NCI-H2196 (cell line): ENCODE measurements around the gene FAM131A.
A peak's percentile ranks its signal among the peaks of the same experiment; 100 is the strongest.

Experiments used
- DNase-seq: peaks from one replicate; lab custom pipeline; 2025; ENCODE audit not compliant: unreplicated experiment; lab: John Stamatoyannopoulos, UW

Gene FAM131A

DNA sequence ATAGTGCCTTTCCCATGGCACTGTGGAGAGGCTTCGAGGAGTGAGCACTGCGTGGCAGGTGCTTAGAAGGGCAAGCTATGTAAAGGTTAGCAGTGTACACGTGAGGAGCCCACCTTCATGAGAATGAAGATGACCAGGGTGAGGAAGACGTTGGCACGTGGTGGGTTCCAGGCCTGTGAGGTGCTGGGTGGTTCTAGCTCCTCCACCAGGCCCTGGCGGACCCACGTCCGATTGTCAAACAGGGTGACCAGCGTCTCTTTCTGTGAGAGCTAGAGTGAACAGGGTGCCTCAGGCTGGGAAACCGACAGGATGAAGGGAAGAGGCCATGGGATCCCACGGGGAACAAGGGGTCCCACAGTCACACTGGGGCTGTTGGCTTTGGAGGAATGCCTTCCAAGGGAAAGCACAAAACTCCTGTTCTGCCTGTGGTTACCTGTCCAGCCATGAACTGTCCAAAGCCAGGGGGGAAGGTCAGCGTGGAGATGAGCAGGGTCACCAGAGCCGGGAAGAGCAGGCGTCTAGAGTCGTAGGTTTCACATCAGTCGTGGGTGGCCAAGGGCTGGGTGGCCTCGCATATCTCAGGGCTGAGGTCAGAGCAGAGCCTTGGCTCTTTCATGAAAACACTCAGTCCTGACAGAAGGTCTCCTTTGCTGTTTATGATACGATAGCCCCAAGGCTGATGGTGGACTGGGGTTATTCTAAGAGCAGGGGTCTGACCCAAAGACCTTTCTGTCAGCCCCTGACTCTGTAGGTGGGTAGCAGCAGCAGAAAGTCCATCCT is 18.1 kb downstream of the FAM131A start:
- DNase-seq = no peak

DNA sequence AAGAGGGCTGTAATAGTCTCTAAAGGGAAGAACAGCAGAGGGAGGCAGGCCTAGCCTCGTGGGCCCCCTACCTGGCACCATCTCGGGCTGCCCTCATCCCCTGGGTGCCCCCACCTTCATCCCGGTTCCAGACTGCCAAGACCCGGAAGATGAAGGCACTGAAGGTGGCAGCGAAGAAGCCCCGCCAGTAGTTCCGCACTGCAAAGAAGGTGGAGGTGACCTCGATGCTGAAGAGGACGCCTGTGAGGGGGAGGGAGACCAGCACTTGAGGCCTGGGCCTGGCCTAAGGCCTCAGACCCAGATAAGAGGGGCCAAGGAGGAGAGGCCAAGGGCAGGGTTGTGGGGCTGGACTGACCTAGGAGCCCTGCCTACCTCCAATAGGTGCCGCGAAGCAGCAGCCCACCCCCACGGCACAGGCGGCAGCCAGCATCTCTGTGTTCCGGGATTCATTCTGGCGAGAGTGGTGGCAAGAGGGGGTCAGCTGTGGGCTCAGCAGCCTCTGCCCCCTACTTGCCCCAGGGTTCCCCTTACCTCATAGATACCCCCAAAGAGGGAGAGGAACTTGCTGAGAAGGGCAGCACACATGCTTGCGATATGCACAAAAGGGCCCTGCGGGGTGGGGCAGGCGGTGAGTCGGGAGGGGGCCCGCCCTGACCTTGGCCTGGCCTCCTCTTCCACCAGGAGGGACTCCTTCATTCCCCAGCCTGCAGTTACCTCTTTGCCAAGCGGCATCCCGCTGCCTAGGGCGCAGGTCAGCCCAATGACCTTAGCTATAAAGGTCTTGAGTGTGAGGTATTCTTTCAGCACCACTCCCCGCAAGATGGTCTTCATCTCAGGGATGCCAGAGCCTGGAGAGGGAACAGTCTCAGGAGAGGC is 20.1 kb downstream of the FAM131A start:
- DNase-seq = no peak

DNA sequence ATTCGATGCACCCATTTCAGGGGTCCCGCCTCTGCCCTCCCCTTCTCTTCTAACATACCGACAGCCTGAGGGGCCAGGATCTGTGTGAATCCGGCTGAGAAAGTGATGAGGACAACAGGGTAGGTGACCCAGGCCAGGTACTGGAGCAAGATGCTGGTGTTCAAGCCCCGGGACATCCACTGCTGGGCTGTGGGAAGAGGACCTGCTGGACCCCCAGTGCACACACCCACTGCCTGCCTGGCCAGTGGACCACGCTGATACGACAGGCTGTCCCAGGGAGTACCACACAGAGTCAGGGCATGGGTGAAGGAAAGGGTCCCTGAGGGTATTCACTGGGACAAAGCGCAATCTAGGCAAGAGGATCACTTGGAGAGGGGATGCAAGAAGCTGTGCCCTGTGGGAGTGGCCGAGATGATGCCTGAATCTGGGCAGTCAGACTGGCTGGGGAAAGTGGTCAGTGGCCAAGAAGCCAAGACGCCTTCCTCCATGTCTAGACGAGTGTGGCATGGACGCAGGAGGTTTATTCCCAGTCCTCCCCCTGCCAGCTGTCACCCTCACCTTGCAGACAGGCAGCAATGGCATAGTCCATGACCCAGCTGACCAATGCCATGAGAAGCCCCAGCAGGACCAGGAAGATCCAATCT is 20.8 kb downstream of the FAM131A start:
- DNase-seq = no peak

DNA sequence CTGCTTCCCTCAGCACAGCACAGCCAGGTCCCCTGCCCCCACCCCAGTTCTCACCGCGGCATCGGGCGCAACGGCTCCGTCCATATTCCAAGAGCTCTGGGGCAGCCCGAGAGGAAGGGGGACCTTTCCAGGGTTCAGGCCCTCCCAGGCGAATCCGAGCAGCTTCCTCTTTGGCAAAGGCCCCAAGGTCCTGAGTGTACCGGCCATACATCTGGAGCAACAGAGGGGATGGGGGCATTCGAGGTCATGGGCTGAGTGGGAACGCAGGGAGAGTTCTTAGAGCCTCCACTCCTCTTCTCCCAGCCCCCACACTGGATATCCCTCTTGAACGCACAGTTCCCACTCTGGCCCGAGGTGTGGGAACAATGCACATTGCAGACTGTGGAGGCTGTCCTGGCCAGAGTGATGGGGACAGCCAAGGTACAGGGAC is 21.5 kb downstream of the FAM131A start:
- no peak for DNase-seq

DNA sequence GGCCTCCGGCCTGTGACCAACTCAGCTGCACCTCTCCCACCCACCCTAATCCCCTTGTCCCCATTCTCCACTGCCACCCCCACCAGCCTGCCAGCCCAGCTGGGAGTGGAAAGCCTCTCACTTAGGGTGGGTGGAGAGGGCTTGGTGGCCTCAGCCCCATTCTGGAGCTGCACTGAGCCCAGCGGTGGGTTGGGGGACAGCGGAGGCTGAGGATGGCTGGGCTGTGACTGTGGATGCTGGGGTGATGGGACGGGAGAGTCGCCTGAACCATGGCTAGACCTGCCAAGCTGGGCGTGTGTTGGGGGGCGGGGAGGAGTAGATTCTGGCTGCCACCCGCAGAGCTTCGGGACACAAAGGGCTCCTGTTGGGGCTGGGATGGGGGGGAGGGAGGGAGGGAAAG is 22.2 kb downstream of the FAM131A start:
- DNase-seq = no peak

DNA sequence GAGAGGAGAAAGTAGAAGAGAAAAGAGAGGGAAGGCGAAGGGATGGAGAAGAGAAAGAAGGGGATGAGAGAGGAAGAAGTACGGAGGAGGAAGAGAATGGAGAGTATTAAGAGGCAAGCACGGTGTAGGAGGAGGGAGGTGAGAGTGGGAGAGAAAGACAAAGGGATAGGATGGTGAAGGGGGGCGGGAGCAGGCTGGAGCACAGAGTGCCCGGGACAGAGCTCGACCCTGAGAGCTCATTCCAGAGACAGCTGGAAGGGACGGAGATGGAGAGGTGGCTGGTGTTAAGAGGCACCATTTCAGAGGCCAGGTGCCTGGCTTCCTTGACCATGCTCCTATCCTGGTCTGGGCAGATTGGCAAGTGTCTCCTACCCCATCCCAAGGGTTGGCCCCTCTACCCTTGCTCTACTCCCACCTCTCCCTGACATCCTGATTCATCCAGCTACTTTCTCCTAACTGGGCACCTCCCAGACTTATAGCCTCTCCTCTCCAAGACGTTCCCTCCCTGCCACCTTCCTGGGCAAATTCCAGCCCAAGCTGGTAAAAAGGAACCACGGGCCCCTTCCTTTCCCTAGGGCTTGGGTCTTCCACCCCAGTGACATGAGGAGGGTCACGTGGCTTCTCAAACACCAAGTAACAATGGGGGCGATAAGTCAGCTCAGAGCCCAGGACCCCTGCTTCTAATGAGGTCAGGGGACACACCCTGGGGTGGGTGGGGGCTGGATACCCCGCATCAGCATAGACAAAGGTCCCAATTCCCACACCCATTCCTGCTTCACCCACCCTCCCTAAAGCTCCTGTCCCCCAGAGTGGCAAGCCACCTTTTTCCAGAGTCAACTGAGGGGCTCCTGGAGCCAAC is 22.9 kb downstream of the FAM131A start:
- no peak for DNase-seq

DNA sequence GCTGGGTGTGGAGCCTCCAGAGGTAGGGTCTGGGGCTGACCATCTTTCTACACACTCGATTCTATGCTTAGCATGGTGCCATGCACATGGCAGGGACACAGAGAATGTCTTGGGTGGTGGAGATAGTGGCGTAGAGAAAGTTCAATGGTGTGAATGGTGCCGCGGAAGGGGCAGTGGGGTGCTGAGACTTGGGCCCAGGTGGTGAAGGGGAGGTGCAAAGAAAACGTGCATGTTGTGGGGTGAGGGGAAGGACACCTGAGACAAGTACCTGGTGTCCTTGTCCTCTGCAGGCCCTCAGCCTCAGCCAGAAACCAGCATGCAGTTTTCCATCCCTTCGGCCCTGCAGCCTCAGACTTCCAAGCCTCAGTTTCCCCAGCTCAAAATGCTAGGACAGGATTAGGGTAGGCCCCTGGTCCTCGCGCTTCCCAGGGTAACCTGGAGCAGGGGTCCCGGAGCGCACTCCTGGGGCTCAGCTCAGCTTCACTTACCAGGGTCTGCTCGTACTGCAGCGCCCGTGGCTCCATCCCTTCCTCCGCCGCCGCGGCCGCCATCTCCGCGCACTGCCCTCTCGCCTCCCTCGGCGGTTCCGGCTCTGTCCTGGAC is 23.6 kb downstream of the FAM131A start:
- no peak for DNase-seq

DNA sequence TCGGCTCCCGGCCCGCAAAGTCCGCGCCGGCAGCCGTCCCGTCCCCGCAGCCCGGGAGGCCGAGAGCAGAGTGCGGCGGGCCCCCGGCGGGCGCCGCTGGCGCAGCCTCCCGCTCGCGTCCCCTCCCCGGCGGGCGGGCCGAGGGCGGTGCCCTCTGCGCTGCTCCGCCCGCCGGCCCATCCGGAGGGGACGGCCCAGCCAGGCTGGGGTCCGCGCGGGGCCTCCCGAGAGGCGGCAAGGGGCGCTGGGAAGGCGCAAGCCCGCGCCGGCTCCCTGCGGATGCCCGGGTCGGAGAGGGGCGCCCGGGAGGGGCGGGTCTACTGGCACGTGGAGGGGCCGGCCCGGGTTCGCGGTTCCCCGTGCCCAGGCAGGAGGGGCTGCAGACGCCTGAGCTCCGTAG is 24.1 kb downstream of the FAM131A start, which contains the start of the genes CLCN2 and POLR2H:
TSS of gene CLCN2 (minus strand) at position 74 of the 400 bp plus-strand sequence. CDS start 126 bp downstream, outside the sequence.
TSS of gene POLR2H (plus strand) at position 179 of the 400 bp plus-strand sequence. CDS start 1,783 bp downstream, outside the sequence.
- DNase-seq = peak; percentile 87

DNA sequence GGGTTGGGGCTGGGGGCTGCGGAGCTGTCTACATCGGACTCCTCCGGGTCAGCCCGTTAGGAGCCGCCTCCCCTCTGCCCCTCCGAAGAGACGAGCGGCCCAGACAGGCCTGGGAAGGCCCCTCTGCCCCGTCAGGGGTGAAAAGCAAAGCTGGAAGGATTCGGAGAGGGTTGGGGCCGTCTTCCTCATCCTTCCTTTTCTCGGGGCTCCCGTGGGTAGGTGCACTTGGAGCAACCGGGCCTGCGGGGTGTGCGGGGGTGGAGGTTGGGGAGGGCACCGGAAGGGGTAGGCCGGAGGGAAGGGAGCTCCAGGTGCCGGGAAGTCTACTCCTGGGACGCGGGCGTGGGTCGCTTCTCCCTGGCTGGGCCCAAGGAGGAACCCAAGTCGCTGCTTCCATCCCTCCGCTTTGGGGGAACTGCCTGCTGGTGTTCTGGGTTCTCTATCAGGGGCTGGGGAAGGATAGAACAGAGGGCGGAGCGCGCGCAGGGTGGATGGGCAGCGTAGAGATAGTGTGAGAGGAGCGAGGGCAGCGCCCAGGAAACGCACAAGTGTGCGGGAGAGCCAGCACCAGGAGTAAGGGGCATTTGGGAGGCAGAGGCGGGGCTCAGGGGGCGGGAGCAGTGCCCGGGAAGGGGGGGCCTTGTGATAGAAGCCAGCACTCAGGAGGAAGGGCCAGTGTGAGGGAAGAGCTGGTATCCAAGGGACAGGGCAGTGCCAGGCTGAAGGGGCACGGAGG is 24.7 kb downstream of the FAM131A start:
- DNase-seq = peak; percentile 97

DNA sequence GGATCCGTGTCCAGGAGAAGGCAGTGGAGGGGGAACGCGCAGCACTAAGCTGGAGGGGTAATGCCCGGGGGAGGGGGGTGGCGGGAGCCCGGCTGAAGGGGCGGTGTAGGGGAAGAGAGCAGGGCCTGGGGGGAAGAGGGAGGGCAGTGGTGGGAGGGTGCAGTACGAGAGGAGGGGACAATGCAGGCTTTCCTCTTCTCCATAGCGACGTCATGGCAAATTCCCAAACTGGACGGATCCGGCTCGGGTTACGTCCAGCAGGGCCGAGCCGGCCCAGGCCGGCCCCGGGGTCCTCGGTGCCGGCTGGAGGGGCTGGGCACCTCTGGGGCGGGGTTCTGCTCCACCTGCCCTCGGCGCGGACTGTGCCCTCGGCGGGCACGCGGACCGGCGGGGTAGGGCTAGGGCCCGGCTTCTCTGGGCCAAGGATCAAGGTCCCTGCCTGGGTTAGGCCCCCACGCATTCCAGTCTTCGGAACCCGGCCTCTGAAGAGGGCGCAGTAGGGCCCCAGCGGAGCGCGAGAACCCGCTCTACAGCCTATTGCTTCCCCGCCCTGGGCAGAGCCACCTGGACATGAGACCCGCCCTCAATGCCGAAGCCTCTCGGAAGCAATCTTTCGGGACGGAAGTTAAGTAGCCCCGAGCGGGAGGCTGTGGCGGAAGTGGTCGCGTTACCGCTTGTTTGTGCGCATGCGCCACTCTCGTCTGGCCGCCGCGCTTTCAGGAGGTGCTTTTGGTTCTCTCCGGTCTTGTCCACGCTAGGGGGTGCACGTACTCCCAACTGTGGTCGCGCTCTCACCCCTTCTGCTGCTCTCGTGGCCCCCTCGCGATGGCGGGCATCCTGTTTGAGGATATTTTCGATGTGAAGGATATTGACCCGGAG is 25.5 kb downstream of the FAM131A start:
- DNase-seq = peak; percentile 100

DNA sequence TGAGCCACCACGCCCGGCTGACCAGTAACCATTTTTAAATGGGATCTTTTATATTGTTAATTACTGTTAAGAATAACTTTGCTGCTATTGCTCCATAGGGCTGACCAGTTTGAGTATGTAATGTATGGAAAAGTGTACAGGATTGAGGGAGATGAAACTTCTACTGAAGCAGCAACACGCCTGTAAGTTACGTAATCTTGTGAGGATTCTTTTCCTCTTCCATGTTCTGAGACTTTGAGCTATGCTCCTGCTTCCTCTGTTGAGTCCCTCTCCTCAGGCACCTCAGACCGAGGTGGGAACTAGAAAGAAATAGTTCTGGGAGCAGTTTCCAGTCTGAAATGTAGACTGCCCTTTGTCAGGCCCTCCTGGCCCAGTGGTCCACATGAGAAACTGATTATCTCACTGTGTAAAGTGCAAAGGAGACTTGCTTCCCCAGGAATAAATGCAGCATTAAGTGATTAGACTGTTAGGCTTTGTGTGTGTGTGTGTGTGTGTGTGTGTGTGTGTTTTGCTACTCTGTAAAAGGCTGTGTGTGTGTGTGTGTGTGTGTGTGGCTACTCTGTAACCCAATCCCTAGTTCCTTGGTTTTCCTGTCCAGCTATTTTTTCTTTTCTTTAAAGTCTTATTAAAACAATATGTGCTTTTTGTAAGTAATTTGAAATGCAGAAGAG is 29.4 kb downstream of the FAM131A start:
- DNase-seq = peak; percentile 57

DNA sequence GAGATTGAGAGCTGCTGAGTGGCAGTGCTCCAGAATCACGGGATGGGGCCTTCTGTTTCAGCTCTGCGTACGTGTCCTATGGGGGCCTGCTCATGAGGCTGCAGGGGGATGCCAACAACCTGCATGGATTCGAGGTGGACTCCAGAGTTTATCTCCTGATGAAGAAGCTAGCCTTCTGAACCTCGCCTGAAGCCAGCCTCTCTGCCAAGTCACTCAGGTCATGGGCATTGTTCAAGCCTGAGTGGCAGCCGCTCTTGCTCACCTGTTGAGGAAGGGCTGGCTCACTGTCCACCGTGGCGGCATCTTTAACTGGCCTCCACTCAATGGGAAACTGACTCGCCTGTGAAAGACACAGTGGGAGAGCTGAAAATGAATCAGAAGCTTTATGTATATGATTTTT is 30.7 kb downstream of the FAM131A start:
- DNase-seq = no peak

DNA sequence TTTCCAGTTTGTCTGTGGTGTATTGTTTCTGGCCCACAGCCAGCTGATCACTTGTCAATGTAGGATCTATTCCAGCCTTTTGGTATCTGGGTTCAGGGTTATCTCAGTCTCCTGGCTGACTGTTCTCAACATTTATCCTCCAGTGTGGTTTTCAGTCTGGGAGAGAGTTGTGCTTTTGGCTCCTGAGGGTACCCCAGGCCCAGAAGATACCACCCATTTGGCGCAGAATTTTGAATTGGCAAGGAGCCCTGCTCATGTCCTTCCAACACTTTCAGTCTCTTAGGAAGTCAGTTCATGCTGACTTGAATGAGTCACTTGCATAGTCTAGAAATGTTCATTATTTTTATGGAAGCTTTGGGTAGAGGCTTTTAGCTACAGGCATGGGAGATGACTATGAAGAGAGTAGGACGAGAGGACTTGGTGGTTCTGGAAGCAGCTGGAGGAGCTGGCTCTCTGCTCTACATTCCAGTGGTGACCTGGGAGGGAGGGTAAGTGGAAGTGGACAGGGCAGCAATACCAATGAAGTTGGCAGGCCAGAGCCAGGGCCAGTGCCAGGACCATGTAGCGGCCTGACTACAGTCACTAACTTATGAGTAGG is 31.3 kb downstream of the FAM131A start:
- DNase-seq = peak; percentile 36

DNA sequence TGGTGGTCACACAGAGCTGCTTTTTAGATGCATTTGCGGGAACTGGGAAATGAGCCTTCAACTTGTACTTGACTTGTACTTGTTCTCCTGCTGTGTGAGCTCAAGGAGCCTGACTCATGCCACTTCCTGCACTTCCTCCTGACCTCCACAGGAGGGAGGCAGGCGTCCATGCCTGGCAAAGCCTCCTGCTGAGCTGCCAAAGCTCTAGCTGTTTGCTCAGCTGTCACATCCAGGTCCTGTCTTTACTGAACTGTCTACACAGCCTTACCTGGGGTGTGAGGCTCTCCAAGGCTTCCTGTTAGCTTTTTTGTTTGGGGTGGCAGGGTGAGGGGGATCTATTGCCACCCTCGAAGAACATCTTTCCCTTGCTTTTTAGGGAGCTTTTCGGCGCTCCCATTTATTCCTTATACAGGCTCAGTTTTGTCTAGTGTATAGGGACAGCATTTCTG is 34.2 kb downstream of the FAM131A start:
- DNase-seq = peak; percentile 100

DNA sequence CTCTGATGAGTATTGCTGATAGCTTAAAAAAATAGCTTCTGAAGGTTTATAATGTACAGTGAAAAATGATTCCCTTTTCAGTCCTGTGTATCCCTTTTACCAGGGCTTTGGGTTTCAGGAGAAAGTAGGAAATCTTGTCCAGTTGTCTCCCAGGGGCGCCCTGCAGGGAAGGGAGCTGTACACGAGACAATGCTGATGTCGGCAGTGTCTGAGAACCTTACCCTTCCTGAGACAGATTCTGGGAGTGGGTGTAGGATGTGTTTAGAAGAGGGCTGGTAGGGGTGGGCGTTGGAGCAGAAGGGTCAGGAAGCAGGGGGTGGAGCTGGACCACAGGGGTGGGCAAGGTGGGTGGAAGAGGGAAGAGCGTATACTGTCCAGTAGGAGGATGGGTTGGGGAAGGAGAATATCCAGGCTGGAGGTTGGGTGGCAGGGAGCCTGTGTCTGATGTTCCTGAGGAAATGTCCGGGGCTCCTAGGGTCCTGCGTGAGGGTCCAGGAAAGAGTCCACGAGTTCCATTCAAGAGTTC is 35.0 kb downstream of the FAM131A start:
- no peak for DNase-seq

DNA sequence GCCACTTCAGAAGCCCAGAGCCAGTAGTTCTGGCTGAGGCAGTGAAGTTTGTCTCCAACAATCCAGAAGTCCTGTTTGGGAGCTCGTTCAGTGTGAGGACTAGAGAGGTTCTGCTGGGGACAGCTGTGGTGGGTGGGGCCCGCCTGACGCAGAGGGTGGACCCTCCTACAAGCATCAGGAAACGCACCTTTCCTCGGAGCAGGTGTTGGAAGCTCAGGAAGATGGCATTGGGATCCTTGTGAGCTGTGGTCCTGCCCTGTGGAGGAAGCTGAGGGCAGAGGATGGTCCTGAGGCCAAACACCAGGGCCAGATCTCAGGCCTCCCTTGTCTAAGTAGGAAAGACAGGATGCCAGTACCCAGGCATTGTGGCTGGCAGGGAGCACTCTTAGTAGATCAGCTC is 35.5 kb downstream of the FAM131A start:
- no peak for DNase-seq

DNA sequence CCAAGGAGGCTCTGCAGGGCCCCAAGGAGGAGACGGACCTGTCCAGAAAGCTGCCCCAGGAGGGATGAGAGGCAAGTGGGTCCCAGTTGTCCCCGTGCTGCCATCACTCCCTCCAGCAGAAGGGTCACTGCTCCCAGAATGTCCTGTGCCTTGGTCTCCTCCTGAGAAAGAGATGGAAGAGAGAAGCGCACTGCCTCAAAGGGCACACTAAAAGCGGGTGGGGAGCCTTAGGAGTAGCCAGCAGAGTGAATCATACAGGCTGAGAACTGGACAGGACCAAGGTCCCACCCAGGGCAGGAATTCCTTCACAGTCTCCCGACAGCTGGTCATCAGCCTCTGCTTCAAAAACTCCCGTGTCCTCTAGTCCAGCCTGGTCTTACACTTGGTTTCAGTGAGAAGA is 36.0 kb downstream of the FAM131A start:
- no peak for DNase-seq
